Testis (tissue), 3 donors: Measurements from ENCODE around the gene KCNQ1. TPM values are rescaled to one million over a fixed set of nuclear protein-coding genes. Genes with fewer than 3 reads are reported as not detected.

ENCODE experiments used
- DNase-seq: peaks from one replicate; pipeline ENCODE4 v3.0.0-alpha.2; 2019
- H3K27ac ChIP-seq, 2 donors: fragments of 200-600 bp; sonication (generic); one replicate each; pipeline ENCODE4 v1.5.1; 2019
- H3K27me3 ChIP-seq: fragments of 200-600 bp; sonication (generic); one replicate; pipeline ENCODE4 v1.5.1; 2019
- H3K36me3 ChIP-seq: fragments of 200-600 bp; sonication (generic); one replicate; pipeline ENCODE4 v1.5.1; 2017; ENCODE audit warnings: low read depth; ENCODE audit errors: missing control alignments
- H3K4me1 ChIP-seq: fragments of 200-600 bp; sonication (generic); one replicate; pipeline ENCODE4 v1.5.1; 2019
- H3K4me3 ChIP-seq, 2 donors: fragments of 200-600 bp; sonication (generic); one replicate each; pipeline ENCODE4 v1.5.1; 2017 to 2019
- H3K9me3 ChIP-seq: fragments of 200-600 bp; sonication (generic); one replicate; pipeline ENCODE4 v1.5.1; 2017
- POLR2A ChIP-seq: fragments of 450-650 bp; IDR thresholded peaks from one replicate; pipeline ENCODE4 v1.6.1; 2017; ENCODE audit warnings: antibody characterized with exemption, mild to moderate bottlenecking, moderate library complexity
- WGBS, 2 donors: methylation state at CpG; one replicate each; pipeline ENCODE4 v1.1.5; 2018; 5-methylcytosine and 5-hydroxymethylcytosine counted together
- intact Hi-C: fragments of 100-400 bp; cut with DNase I; formaldehyde crosslinking; loops from one replicate; pipeline ENCODE4 v1.15.1; 2023; ENCODE audit warnings: low total_unique reads
- polyA plus RNA-seq: library from polyadenylated mRNA; stranded (reverse); fragments of 350-450 nt; fragmentation: Illumina TruSeq; extraction: RNeasy Lipid Tissue Mini Kit (QIAGEN cat#74804); gene quantifications from one replicate; pipeline ENCODE4 v1.2.3, GENCODE V29; 2014; ENCODE audit warnings: low read depth, low replicate concordance; ENCODE audit not compliant: insufficient read depth
- total RNA-seq, 2 donors: library from RNA; depleted of rRNA; stranded (reverse); fragments of >200 nt; gene quantifications; one replicate each; pipeline ENCODE4 v1.2.3, GENCODE V29; 2016
- TF ChIP-seq, protein P1 (sequence below), 3 experiments: fragments of 450-650 bp in 2 of 3; fragments of 200-600 bp in 1 of 3; sonication (generic) in 1 of 3; IDR thresholded peaks; one replicate each; pipeline ENCODE4 v1.5.1; 2016 to 2019; ENCODE audit warnings: antibody characterized with exemption in 3 of 3, mild to moderate bottlenecking in 2 of 3, moderate library complexity in 1 of 3

The KCNQ1 gene
- total and polyA plus RNA-seq, 3 donors from 2014 or later, result 6.0 to 24.2 (median 12.8) TPM

- 90 to 91% methylated on average over 4 to 14 of the region's 14 CpGs for WGBS, 2 donors
- no peak overlapping the region for H3K4me3 ChIP-seq
- no peaks in the 10 kb centered on the region for H3K9me3 ChIP-seq
- peaks cover 2% of the 10 kb centered on the region for H3K4me1 ChIP-seq
- TF ChIP-seq POLR2A, result no peak
- TF ChIP-seq, protein P1, sequence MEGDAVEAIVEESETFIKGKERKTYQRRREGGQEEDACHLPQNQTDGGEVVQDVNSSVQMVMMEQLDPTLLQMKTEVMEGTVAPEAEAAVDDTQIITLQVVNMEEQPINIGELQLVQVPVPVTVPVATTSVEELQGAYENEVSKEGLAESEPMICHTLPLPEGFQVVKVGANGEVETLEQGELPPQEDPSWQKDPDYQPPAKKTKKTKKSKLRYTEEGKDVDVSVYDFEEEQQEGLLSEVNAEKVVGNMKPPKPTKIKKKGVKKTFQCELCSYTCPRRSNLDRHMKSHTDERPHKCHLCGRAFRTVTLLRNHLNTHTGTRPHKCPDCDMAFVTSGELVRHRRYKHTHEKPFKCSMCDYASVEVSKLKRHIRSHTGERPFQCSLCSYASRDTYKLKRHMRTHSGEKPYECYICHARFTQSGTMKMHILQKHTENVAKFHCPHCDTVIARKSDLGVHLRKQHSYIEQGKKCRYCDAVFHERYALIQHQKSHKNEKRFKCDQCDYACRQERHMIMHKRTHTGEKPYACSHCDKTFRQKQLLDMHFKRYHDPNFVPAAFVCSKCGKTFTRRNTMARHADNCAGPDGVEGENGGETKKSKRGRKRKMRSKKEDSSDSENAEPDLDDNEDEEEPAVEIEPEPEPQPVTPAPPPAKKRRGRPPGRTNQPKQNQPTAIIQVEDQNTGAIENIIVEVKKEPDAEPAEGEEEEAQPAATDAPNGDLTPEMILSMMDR (IDR thresholded peaks at IDR 0.05), result no peak
- H3K27ac ChIP-seq, result no peak overlapping the region
- H3K36me3 ChIP-seq, result no peaks in the 10 kb centered on the region
- intact Hi-C loops, result no loop called here
- no peaks in the 10 kb centered on the region for H3K27me3 ChIP-seq
- no peak for DNase-seq
Observed at GRCh38 chr11:2704896-2705606, 260.2 kb downstream of the KCNQ1 start.

GRCh38 chr11:2706321-2706720 is 261.5 kb downstream of the KCNQ1 start:
- TF ChIP-seq, protein P1 (IDR thresholded peaks at IDR 0.05), result no peak
- no peak for TF ChIP-seq POLR2A
- DNase-seq, result no peak
- H3K36me3 ChIP-seq, result no peaks in the 10 kb centered on the region
- no peak overlapping the region for H3K4me3 ChIP-seq
- H3K4me1 ChIP-seq, result peaks cover 2% of the 10 kb centered on the region
- WGBS, 2 donors, result 93% methylated on average over 1 of the region's 1 CpG; no CpG with 5 or more reads in 1 of the 2 donors
- H3K27me3 ChIP-seq, result no peaks in the 10 kb centered on the region
- no peak overlapping the region for H3K27ac ChIP-seq
- intact Hi-C loops, result no loop called here
- H3K9me3 ChIP-seq, result no peaks in the 10 kb centered on the region

GRCh38 chr11:2707736-2708135 is 262.9 kb downstream of the KCNQ1 start:
- H3K4me3 ChIP-seq, result no peak overlapping the region
- TF ChIP-seq, protein P1 (IDR thresholded peaks at IDR 0.05), result no peak
- no peak for TF ChIP-seq POLR2A
- no peaks in the 10 kb centered on the region for H3K36me3 ChIP-seq
- no peaks in the 10 kb centered on the region for H3K27me3 ChIP-seq
- H3K27ac ChIP-seq, result no peak overlapping the region
- no peak for DNase-seq
- intact Hi-C loops, result no loop called here
- WGBS, 2 donors, result 87 to 89% methylated on average over 3 to 7 of the region's 7 CpGs
- no peaks in the 10 kb centered on the region for H3K9me3 ChIP-seq
- H3K4me1 ChIP-seq, result peaks cover 2% of the 10 kb centered on the region

DNA sequence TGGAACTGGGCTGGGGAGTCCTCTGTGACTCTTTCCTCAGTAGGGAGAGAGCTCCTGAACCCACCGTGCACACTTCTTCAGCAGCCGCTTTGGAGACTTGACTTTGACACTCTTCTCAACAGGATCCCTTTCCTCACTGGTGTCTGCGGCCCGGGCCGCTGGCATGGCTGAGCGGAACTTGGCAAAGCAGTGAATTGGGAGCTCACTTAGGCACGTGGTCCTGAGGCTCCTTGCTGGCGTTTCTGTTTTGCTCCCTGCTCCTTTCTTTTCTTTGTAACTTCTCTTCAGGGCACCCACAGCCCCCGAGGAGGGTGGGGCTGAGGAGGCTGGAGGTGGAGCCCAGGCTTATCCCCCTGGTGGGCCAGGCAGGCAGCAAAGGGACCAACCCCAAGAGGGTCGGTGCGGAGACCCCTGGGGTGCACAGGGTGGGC is 263.4 kb downstream of the KCNQ1 start:
- H3K4me3 ChIP-seq, result no peak overlapping the region
- intact Hi-C loops, result no loop called here
- no peaks in the 10 kb centered on the region for H3K36me3 ChIP-seq
- DNase-seq, result peak; percentile 32
- TF ChIP-seq POLR2A, result no peak
- TF ChIP-seq, protein P1 (IDR thresholded peaks at IDR 0.05), result no peak
- H3K27me3 ChIP-seq, result no peaks in the 10 kb centered on the region
- peaks cover 2% of the 10 kb centered on the region for H3K4me1 ChIP-seq
- no peak overlapping the region for H3K27ac ChIP-seq
- whole genome bisulfite sequencing, 2 donors, result 39 to 56% methylated on average over 11 of the region's 11 CpGs
- no peaks in the 10 kb centered on the region for H3K9me3 ChIP-seq
